ENCODE results near the gene PGA3. TPM values are rescaled to one million over a fixed set of nuclear protein-coding genes. Genes with fewer than 3 reads are reported as not detected.

PGA3 gene
- polyA plus RNA-seq, 1 of the 3 experiments (the other 2 are of a cell fraction), result not detected

- no peak for TF ChIP-seq USF1 (IDR thresholded peaks at IDR 0.05; ENCODE audit: borderline replicate concordance, low read depth)
- no peak for TF ChIP-seq USF2 (IDR thresholded peaks at IDR 0.05; ENCODE audit: borderline replicate concordance, low read depth, low read length)
- TF ChIP-seq MAX (IDR thresholded peaks at IDR 0.05; ENCODE audit: low read depth), result no peak
- TF ChIP-seq IRF3 (IDR thresholded peaks at IDR 0.05; ENCODE audit: low read depth, low read length), result no peak
- no peak for TF ChIP-seq CTCF (IDR thresholded peaks at IDR 0.05)
- no peak for TF ChIP-seq TAF1 (IDR thresholded peaks at IDR 0.05; ENCODE audit: borderline replicate concordance, low read depth, low read length)
- no peak for TF ChIP-seq RXRA (IDR thresholded peaks at IDR 0.05; ENCODE audit: borderline replicate concordance, low read depth)
Observed at GRCh38 chr11:61154528-61154927, 48.8 kb upstream of the PGA3 start (continued).

GRCh38 chr11:61155312-61155711, 48.0 kb upstream of the PGA3 start:
- Histone ChIP-seq H3K4me1 (ENCODE audit: control insufficient read depth in 1 of 2, insufficient read depth in 2 of 2, low read depth in 1 of 2, low read length in 1 of 2) (peaks cover 8 to 15% of the 10 kb centered on the region in 2 experiments; a peak in 2 of 4 replicates), H3K36me3 (replicated peaks in 1 of 2; ENCODE audit: control insufficient read depth in 1 of 2, insufficient read depth in 2 of 2, low read length in 1 of 2) (peaks cover 0 to 34% of the 10 kb centered on the region in 2 experiments), H3K9me3 (peaks cover 21% of the 10 kb centered on the region), H3K4me2 (no peak overlapping the region), H3K27ac (ENCODE audit: low read depth in 2 of 2, low read length in 1 of 2) (no peak overlapping the region), H3K79me2 (ENCODE audit: insufficient read depth) (peaks cover 98% of the 10 kb centered on the region), H3K27me3 (ENCODE audit: insufficient read depth) (no peaks in the 10 kb centered on the region), H3K9me2 (no peaks in the 10 kb centered on the region), H4K20me1 (ENCODE audit: insufficient read depth) (0 out of 2 replicates have a peak, but pooled peaks cover 3% of the 10 kb centered on the region), H3K4me3 (ENCODE audit: low read depth in 2 of 2, low read length in 1 of 2) (no peak overlapping the region), H3F3A (replicated peaks; ENCODE audit: insufficient read depth) (peaks cover 15% of the 10 kb centered on the region), H3K9ac (no peak overlapping the region), H2AFZ (ENCODE audit: low read depth) (no peak overlapping the region)
- CTCF ChIA-PET, result no interaction called here
- WGBS (ENCODE audit: low lambda C conversion rate), result 95% methylated on average over 1 of the region's 1 CpG
- no peak for DNase-seq
- POLR2A ChIA-PET, result no interaction called here
- TF ChIP-seq USF2 (IDR thresholded peaks at IDR 0.05; ENCODE audit: borderline replicate concordance, low read depth, low read length) (no peak), SMC3 (IDR thresholded peaks at IDR 0.05; ENCODE audit: low read depth, low read length) (no peak), GATA2 (CRISPR knock-in tag; IDR thresholded peaks at IDR 0.05) (no peak), TAF1 (IDR thresholded peaks at IDR 0.05; ENCODE audit: borderline replicate concordance, low read depth, low read length) (no peak), RFX5 (IDR thresholded peaks at IDR 0.05; ENCODE audit: low read length) (no peak), NFIC (IDR thresholded peaks at IDR 0.05; ENCODE audit: borderline replicate concordance) (no peak), RXRA (IDR thresholded peaks at IDR 0.05; ENCODE audit: borderline replicate concordance, low read depth) (no peak), TEAD4 (IDR thresholded peaks at IDR 0.05; ENCODE audit: borderline replicate concordance, insufficient read depth) (no peak), REST (IDR thresholded peaks at IDR 0.05; ENCODE audit: low read depth, low read length) (no peak), CTCF (IDR thresholded peaks at IDR 0.05) (no peak), SIN3A (IDR thresholded peaks at IDR 0.05; ENCODE audit: borderline replicate concordance, low read depth, low read length) (no peak), JUND (IDR thresholded peaks at IDR 0.05) (no peak)
